Measurements from ENCODE around the gene SORBS1.
A peak's percentile ranks its signal among the peaks of the same experiment; 100 is the strongest.

SORBS1 gene

DNA sequence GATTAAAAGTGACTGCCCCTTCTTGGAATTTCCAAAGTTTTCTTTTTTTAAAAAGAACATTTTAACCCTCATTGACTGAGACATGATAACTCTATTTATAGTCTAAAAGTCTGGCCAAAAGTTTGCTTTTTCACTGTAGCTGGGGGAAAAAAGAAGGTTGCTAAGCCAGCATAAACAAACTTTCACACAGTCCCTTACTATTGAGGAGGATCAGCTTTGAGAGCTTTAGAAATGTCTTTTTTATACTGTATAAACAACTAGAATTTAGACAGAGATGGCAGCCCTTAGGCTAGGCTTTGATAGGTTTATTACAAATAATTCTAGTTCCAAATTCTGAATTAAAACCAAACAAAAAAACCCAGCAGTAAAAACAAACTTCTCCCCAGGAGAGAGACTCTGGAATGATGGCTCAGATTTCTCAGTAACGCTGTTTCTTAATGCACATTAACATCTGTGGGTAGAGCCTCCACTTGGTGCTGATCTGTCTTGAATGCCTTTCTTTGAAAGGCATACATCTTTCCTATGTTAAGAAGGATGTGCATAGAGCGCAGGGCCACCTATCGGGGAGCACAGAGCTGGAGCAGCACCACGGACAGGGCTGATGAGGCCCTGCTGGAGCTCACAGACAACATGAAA lies 169.5 kb downstream of the SORBS1 start:
- no peak for DNase-seq (ENCODE audit: low read depth in 2 of 2)

DNA sequence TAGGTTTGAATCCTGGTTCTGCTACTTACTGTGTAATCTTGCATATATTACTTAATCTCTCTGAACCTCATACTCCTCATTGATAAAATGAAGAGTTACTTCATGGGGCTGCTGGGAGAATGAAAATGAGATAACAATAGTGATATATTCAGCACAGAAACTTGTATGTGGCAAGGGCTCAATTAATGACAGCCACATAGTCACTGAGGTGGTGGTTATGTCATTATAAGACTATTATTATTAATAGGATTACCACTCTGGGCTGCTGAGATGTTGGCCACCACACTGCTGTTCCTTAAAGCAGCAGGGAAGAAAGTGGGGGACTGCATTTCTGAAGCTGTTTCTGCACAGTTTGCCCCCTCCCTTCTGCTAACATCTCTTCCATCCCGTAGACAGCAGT lies 170.0 kb downstream of the SORBS1 start:
- no peak for DNase-seq (ENCODE audit: low read depth in 2 of 2)

DNA sequence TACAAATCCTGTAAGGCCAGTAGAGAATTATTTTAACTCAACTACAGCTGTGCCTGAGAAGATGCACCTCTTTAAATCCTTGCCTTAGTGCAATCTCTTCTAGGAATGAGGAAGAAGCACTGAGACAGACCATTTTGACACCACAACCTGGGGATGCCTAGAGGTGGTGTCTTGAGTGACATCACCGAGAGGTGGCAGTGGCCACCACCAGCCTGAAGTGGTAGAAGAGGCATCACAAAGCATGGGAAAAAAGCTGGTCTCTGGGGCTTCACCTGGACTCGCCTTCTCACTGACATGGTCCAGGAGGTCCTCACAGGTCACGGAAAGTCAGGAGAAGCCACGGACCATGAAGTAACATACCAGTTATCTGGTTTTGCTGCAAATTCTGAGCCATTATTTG lies 171.2 kb downstream of the SORBS1 start:
- no peak for DNase-seq (ENCODE audit: low read depth in 2 of 2)

DNA sequence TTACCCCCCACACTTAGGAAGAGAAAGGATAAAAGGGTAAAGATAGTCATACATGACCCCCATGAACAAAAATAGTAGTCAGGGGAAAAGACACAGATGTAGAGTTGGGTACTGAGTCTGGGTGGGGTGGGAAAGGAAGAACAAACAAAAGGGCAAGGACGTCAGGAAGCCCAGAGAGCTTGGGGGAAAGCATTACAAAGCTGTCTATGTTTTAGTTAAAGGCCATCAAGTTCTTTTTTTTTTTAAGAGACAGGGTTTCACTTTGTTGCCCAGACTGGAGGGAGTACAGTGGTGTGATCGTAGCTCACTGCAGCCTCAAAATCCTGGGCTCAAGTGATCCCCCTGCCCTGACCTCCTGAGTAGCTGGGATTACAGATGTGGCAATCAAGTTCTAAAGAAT lies 172.0 kb downstream of the SORBS1 start:
- no peak for DNase-seq (ENCODE audit: low read depth in 2 of 2)

DNA sequence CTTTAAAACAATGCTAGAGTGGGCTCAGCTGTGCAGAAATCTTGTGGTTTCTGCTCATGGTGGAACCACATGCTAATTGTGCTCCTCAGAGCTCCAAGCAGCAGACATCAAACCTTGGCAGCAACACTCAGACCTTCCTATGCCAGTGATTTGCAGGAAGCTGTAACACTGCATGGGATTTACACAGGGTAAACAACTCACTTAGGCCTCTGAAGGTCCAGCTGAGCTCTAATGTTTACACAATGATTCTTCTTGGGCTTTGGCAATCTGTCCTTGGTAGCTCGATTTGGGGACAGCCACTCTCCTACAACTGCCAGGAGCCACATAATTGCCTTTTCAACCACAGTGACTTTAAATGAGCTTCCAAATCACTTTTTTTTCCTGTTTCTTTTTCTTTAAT lies 172.6 kb downstream of the SORBS1 start:
- DNase-seq (ENCODE audit: low read depth in 2 of 2) = no peak

DNA sequence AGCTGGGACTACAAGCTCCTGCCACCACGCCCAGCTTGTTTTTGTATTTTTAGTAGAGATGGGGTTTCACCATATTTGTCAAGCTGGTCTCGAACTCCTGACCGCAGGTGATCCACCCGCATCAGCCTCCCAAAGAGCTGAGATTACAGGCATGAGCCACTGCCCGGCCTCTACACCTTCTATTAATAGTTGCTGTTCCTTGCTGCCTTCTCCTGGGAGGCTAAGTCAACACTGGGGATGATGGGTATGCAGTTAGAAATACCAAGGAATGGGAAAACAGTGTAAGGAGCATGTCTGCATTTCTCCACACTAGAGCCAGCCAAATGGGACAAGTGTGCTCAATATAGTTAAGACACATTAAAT lies 173.1 kb downstream of the SORBS1 start:
- no peak for DNase-seq (ENCODE audit: low read depth in 2 of 2)

DNA sequence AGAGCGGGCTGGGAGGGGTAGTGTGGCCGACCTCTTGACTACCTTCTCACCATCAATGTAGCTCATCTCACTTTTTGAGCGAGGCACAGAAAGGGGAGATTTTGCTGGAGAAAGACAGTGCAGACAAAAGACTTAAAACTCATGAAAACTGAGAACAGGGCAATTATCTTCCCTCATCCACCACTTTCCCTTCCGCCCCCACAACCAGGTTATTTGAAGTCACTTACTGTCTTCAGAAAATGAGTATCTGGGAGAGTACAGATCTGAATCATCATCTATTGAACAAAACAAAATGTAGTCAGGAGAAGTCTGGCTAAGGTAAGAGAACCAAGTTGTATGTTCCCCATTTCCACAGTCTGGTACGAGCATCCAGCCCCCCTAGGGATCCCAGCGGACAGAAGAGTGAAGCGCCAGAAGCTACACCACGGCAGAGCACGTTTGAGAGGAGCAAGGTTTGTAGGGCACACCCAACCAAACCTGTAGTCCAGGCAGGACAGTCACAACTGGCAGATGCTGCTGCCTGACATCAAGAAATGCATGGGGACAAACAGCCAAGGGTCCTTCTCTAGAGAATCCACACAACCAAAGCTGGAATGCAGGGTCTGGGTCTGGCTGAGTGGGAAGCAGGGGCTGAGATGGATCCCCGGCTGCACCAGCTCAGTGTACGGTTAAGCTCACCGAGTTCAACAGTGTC lies 177.0 kb downstream of the SORBS1 start:
- DNase-seq (ENCODE audit: low read depth in 2 of 2) = no peak

DNA sequence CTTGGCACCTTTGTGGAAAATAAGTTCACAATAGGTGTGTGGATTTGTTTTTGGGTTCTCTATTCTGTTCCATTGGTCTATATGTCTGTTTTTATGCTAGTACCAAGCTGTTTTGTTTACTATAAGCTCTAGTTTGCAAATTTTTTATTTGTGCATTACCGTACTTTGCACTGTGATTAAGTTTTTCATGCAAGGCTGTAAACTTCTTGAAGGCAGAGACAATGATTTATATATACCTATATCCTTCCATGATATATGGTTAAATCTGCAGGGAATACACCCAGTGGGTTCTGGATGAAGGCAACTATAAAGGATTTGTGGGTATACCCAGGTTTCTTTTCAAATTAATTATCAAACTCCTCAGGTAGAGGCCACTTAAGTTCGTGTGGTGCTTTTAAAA lies 178.6 kb downstream of the SORBS1 start:
- DNase-seq (ENCODE audit: low read depth in 2 of 2) = no peak

DNA sequence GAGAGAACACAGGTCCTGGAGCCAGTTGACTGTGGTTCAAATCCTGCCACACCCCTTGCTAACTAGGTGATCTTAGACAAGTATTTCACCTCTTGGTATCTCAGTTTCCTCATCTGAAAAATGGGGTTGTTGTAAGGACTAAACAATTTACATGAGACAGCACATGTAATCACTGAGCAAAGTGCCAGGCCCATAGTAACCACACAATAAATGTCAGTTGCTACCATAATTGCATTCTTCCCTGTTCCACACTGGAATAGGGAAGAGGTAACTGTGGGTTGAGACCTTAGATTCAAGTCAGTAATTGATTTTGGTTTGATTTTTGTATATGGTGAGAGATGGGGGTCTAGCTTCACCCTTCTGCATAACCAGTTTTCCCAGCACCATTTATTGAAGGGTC lies 179.0 kb downstream of the SORBS1 start:
- DNase-seq (ENCODE audit: low read depth in 2 of 2) = no peak

DNA sequence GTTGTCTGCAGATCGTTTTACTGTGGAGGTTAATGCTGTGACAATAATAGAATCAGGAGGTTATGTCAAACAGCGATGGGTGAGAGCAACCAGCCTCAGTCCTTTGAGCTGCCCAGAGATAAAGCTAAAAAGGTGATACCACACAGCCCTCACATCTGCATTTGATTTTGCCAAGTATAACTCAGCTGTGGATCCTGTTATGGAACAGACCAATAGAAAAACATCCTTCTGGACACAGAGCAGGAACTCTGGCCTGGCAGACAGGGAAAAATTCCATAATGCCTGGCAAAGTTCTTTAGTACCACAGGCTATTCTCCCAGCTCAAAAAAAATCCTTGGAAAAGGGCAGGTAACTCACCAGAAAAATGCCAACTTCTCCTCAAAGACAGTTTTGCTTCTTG lies 183.2 kb downstream of the SORBS1 start:
- DNase-seq (ENCODE audit: low read depth in 2 of 2) = no peak

DNA sequence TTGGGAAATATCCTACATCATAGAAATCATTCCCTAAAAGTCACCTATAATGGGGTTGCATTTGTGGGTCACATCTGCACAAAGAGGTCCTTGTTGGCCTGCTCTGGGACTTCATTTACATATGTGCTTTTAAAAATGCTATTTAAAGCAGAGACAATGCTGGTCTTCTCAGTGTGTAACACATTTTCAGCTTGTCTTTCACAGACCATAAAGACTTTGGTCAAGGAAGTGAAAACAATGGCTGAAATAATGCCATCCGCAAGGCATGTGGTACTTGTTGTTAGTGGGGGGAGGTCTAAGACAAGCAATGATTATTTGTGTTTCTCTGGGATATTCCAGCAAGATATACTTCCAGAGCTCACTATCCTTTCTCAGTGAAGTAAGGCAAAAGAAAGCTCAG lies 185.8 kb downstream of the SORBS1 start:
- DNase-seq (ENCODE audit: low read depth in 2 of 2) = no peak

DNA sequence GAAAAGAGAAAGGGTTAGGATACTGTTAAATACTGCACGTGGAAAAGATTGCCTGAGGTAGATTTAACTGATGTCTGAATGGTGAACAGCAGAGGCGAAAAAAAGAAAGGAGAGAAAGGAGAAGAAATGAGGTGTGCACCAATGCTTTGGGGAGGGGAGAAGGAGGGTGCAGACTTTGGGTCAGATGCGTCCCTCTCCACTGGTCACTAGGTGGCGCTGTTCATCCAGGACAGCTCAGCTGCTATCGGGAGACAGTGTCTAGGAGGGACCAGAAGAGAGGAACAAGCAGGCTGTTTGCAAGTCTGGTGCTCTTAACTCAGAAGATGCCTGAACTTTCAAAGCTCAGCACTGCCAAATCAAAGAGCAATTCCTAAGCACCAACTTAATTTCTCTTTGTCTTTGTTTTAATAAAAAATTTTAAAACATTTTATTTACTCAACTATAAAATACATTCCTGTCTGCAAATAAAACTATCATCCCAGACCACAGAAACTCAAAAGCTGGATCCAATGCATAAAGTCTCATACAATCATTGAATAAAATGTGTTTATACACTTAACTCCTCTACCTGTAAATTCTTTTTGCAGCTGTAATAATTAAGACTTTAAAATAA lies 186.5 kb downstream of the SORBS1 start:
- peak; percentile 8 to 17 for DNase-seq (ENCODE audit: low read depth in 2 of 2)

DNA sequence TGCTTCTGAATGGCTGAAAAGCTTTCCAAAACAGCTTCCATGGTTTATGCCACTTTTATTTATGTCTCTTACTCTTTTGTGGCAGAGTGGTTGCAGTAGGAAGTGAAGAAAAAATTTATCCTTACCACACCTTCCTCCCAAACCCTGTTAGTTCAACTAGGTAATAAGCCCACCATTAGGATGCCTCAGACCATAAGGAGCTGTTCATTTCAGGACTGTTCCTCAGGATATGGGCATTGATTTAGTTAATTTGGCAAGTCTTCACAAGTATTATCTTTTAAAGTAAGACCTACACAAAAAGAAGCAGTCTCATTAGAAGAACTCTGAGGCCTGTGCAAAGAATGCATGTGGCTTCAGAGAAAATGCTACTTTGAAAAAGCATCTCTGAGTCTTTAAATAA lies 187.5 kb downstream of the SORBS1 start:
- no peak for DNase-seq (ENCODE audit: low read depth in 2 of 2)

DNA sequence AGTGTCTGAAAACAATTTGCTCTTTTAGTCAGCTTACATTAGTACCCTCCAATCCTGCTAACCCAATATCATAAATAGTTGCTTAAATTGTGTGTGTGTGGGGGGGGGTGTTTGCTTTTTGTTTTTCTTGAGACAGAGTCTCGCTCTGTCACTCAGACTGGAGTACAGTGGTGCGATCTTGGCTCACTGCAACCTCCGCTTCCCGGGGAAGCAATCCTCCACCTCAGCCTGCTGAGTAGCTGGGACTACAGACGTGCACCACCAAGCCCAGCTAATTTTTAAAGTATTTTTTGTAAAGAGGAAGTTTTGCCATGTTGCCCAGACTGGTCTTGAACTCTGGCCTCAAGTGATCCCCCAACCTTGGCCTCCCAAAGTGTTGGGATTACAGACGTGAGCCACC lies 196.8 kb downstream of the SORBS1 start:
- no peak for DNase-seq (ENCODE audit: low read depth in 2 of 2)

DNA sequence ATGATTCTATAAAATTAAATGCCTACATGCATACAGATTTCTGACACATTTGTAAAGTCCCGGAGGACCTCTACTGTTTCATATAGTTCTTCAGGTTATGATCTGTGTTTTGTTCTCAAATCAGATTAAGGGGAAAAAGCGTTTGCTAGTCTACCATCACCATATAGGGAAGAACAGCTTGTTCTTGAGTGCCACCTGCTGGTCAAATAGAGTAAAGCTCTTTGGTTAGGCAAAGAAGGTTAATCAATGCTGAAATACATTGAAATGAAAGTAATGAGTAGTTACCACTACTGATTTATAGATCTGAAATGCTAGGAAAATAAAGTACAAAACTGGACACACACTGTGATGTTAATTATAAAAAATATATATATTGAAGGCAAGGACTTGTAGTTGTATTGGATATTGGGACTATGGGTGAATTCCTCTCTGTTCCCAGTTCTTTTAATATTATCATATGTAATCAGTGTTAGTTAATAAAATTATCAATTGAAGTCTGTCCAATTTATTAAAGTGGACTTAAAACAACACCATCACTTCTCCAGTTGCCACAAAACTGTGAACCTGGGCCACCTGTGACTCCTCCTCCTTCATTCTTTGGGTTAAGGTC lies 197.8 kb downstream of the SORBS1 start:
- DNase-seq (ENCODE audit: low read depth in 2 of 2) = peak in 1 of 2 donors; percentile 43

DNA sequence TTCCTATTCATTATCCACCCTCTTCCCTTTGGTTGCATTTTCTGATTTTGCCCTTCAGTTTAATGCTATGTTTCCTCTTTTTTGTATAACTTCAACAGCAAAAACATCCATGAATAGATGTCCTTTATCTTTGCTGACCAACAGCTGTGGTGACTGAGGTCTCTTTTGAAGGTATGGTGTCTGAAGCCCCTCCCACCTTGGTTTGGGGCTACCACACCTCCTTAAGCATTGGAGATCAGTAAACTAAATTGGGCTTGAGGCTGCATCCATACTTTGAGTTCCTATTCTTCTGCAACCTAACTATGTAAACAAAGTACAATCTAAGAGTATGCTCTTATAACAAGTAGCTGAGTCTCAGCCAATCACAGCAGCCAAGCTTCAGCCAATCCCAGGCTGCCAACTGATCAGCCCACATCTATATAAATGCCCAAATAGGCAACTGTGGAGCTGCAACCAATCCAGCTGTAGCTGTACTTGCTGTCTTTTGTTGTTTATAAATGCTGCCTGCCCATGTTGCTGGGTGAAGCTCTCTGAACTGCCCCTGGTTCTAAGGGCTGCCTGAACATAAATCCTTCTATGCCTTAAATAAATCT lies 201.0 kb downstream of the SORBS1 start:
- DNase-seq (ENCODE audit: low read depth in 2 of 2) = no peak

DNA sequence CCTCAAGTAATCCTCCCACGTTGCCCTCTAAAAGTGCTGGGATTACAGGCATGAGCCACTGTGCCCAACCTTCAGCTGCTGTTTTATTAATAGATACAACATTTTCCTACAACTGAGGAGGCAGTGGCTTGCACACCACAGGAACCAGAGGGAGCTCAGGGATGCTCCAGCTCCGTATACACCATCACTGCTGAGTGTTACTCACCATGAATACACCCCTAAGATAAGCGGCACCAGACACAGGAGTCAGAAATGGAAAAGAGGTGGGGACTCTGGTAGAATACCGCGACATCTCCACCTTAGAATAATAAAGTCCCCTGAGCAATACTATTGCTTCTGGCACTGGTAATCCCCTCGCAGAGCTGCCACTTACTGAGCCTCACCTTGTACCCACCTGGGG lies 201.7 kb downstream of the SORBS1 start:
- no peak for DNase-seq (ENCODE audit: low read depth in 2 of 2)

DNA sequence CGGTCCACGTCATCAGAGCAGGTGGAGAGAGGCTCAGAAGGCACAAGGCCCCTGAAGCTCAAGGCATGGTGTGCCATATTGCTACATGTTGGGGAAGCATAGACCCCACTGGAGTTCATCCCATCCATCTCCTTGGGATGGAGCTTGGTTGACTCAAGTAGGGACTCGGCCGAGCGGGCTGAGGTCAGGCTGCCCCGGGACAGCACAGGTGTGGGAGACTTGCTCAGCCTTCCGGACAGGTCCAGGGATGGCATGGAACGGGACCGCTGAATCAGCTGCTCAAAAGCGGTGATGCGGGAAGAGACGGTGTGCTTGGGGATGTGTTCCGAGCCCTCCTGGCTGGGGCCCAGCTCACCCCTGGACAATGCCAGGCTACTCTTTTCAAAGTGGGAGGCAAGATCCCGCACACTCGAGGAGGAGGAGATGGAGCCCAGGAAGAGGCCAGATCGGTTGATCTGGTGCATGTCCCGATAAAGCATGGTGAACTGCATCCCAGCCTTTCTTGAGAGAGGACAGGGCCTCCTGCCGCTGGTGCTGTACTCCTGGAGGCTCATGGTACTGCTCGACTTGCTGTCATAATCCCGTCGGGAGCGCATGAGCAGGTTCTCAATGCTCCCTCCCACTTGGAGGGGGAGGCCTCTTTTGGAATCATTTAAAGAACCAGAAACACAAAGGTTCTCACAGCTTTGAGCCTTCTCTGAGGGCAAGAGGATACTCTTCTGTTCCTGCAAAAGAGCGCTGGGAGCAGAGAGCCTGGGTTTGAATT lies 204.8 kb downstream of the SORBS1 start:
- DNase-seq (ENCODE audit: low read depth in 2 of 2) = no peak

DNA sequence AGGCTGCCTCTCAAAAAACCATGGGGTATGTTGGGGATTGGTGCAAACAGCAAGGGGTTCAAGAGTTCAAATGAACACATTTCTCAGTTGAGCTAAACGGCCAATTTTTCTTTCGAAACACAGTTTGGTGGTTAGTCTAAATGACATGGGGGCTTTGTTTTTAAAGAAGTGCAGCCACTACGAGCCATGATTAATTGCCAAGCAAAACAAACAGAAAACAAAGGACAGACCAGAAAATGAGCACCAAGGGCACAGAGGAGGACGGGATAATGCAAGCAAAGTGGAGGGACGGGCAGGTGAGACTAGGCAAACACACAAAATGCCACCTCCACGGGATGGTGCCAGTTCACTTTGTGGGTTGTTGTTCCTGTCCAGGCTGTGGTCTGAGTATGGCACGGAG lies 205.9 kb downstream of the SORBS1 start:
- DNase-seq (ENCODE audit: low read depth in 2 of 2) = no peak

DNA sequence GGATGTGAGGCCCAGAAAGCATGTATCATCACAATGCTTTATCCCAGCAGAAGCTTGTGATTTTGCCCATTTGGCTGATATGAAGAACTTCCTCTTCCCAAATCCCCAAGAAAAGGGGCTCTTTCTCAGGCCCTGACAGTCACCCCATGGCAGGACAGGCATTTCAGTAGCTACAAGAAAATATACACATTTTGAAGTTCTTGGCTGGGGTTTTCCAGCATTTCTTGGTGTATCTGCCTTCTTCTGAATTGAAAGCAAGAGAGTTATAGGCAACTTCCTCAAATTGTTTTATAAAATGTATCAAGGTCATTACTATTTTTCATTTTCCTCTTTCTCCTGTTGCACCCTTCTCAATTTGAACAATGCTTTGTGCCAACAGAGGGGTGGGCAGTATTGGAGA lies 207.1 kb downstream of the SORBS1 start:
- no peak for DNase-seq (ENCODE audit: low read depth in 2 of 2)

DNA sequence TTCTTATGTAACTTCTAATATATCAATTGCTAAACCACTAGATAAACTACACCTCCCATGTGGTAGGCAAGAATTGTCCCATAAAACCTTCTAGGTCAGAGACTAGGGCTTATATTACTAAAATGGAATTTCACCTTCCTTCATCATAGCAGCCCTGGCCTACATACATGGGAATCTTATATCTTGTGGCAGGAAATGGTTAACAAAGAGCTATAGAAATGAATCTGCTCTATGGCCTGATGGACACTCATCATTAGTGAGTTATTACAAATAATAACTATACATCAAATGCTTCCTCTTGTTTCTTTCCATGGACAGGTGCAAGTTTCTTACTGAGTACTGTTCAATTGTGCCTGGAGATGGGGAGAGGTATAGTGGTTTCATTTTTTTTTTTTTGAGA lies 208.0 kb downstream of the SORBS1 start:
- DNase-seq (ENCODE audit: low read depth in 2 of 2) = no peak

DNA sequence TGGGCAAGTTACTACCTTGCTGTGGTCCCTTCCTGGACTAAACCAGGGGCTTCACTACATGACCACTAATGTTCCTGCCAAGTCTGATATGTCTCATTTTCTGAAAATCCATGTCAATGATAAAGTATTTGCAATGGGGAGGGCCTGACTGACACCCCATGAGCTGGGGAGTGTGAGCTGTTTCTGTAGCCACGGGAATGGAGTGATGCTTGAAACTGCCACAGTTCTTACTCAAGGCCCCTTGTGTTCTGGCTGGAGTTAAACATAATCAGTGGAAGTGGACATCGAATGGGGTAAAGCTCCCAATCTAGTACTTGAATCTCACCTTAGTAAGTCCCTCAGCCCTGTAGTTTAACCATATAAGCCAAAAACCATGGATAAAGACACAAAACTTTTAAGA lies 208.5 kb downstream of the SORBS1 start:
- DNase-seq (ENCODE audit: low read depth in 2 of 2) = no peak

Measured in stimulated activated CD4-positive, alpha-beta T cell treated with anti-CD3 and anti-CD28 coated beads, Interleukin-1b, Interleukin-23, amount 100 ng/mL, for 4 hours (primary cell).